HepG2 (cell line): ENCODE data around the gene AIMP2. TPM values are rescaled to one million over a fixed set of nuclear protein-coding genes. Genes with fewer than 3 reads are reported as not detected.
A peak's percentile ranks its signal among the peaks of the same experiment; 100 is the strongest.
"Not testable (repeated sequence)": the region's sequence is repeated elsewhere in the genome, so short reads cannot be mapped to it uniquely, and the experiment has no call there.

Experiments
- ATAC-seq: fragments of 200-7000 bp; cut with Tn5 transposase; 3 replicates; pipeline ENCODE4 v1.9.1; 2020; ENCODE audit warnings: mild to moderate bottlenecking, moderate library complexity
- BruUV-seq: library from RNA; stranded (reverse); fragments of 400-500 nt; replicated peaks from 2 replicates; lab custom pipeline; 2021; lab: Mats Ljungman, UMichigan
- CTCF ChIA-PET: fragments of 300-600 bp; formaldehyde crosslinking; extraction: SDS; loops from one replicate; lab custom pipeline; 2021; ENCODE audit warnings: low total read pairs, inconsistent platforms, low intra/inter-chr PET ratio; lab: Yijun Ruan, JAX
- POLR2A ChIA-PET: fragments of 350-600 bp; sonication (Branson Sonifier 250); formaldehyde crosslinking; loops from one replicate; lab custom pipeline; 2020; ENCODE audit warnings: antibody characterized with exemption, inconsistent platforms; lab: Yijun Ruan, JAX
- DNase-seq: peaks from one replicate; pipeline ENCODE4 v3.0.0-alpha.2; 2015; ENCODE audit warnings: low spot score
- FAIRE-seq: peaks from 3 replicates; lab custom pipeline; 2011; peaks lifted over from hg19 to GRCh38; lab: Jason Lieb, UNC
- H2AFZ ChIP-seq: one replicate; pipeline ENCODE4 v1.6.1; 2011; ENCODE audit warnings: low read length, inconsistent platforms
- H3K27ac ChIP-seq: fragments of 300-600 bp; 3 replicates; pipeline ENCODE4 v1.8.0; 2011; ENCODE audit warnings: mixed run types, mild to moderate bottlenecking, mixed read lengths, low read length, inconsistent platforms; ENCODE audit not compliant: insufficient read depth; ENCODE audit errors: extremely low read length
- H3K27me3 ChIP-seq, 2 experiments: fragments of 200-600 bp in 1 of 2; 2 replicates in 1 of 2; 3 replicates in 1 of 2; pipeline versions ENCODE4 v1.6.0 to v1.8.0; 2011; ENCODE audit warnings: low read length in 2 of 2, mild to moderate bottlenecking in 2 of 2, moderate library complexity in 2 of 2, inconsistent platforms in 1 of 2; ENCODE audit not compliant: insufficient read depth in 2 of 2, control insufficient read depth in 1 of 2
- H3K36me3 ChIP-seq, 2 experiments: fragments of 200-600 bp in 1 of 2; replicated peaks in 1 of 2; 2 replicates in 1 of 2; 3 replicates in 1 of 2; pipeline versions ENCODE4 v1.5.1 to v1.8.0; 2011; ENCODE audit warnings: low read length in 2 of 2, inconsistent platforms in 1 of 2; ENCODE audit not compliant: insufficient read depth in 2 of 2, control insufficient read depth in 1 of 2
- H3K4me1 ChIP-seq: 2 replicates; pipeline ENCODE4 v1.5.1; 2012; ENCODE audit warnings: low read length, inconsistent platforms; ENCODE audit not compliant: insufficient read depth
- H3K4me2 ChIP-seq: 2 replicates; pipeline ENCODE4 v1.6.0; 2011; ENCODE audit warnings: low read depth, low read length, inconsistent platforms
- H3K4me3 ChIP-seq, 3 experiments: fragments of 200-600 bp in 1 of 3; sonication (generic), shearing (Covaris generic) in 1 of 3; replicated peaks in 1 of 3; 2 replicates each; pipeline ENCODE4 v1.5.1; 2011 to 2016; ENCODE audit warnings: low read length in 3 of 3, inconsistent platforms in 2 of 3, low read depth in 2 of 3, mild to moderate bottlenecking in 2 of 3, control low read depth in 1 of 3, mixed read lengths in 1 of 3; ENCODE audit not compliant: insufficient read depth in 1 of 3
- H3K79me2 ChIP-seq: one replicate; pipeline ENCODE4 v1.6.1; 2011; ENCODE audit warnings: low read length, inconsistent platforms; ENCODE audit not compliant: insufficient read depth
- H3K9ac ChIP-seq: 2 replicates; pipeline ENCODE4 v1.6.0; 2011; ENCODE audit warnings: mild to moderate bottlenecking, low read depth, low read length, inconsistent platforms; ENCODE audit not compliant: insufficient read depth
- H3K9me3 ChIP-seq: 2 replicates; pipeline ENCODE4 v1.5.1; 2012; ENCODE audit warnings: mild to moderate bottlenecking, low read length
- H4K20me1 ChIP-seq: 2 replicates; pipeline ENCODE4 v1.6.0; 2011; ENCODE audit warnings: inconsistent platforms, mild to moderate bottlenecking, low read length, moderate library complexity; ENCODE audit not compliant: insufficient read depth
- FOSL2 ChIP-seq: sonication (generic); formaldehyde crosslinking; IDR thresholded peaks from 2 replicates; pipeline ENCODE4 v1.4.0; 2020; ENCODE audit warnings: missing genetic modification reagents
- WGBS: methylation state at CpG from one replicate; pipeline ENCODE4 v1.1.6; 2017; ENCODE audit warnings: low lambda C conversion rate; 5-methylcytosine and 5-hydroxymethylcytosine counted together
- in situ Hi-C: cut with HindIII; loops from 2 replicates; pipeline ENCODE4 v1.10.0; 2017; ENCODE audit warnings: low pct_unique_long_range_greater_than_20kb; ENCODE audit not compliant: extremely low pct_ligation_motif_present
- intact Hi-C: fragments of 100-400 bp; cut with micrococcal nuclease; formaldehyde crosslinking; loops from one replicate; pipeline ENCODE4 v1.10.0; 2022; ENCODE audit not compliant: unreplicated experiment
- polyA plus RNA-seq, 8 experiments: library from polyadenylated mRNA; depleted of rRNA in 3 of 8; stranded (reverse) in 7 of 8; unstranded in 1 of 8; fragments of >200 nt; fragmentation: Illumina TruSeq in 4 of 8; extraction: Trizol in 4 of 8; gene quantifications; 2 replicates each; pipeline versions ENCODE4 v1.2.1 to v1.2.3, GENCODE V29; 2011 to 2016; ENCODE audit warnings: low read depth in 4 of 8, missing spikeins in 1 of 8, mixed read lengths in 1 of 8; ENCODE audit not compliant: insufficient read depth in 1 of 8
- total RNA-seq, 5 experiments: library from RNA; depleted of rRNA; stranded (reverse); fragments of >200 nt; fragmentation: Illumina TruSeq; extraction: Trizol; gene quantifications; 2 replicates each; pipeline ENCODE4 v1.2.3, GENCODE V29; 2016; ENCODE audit warnings: low read depth in 1 of 5

Gene AIMP2
- total and polyA plus RNA-seq, 2 of the 13 experiments (the other 11 are each of a cell fraction or from before 2014, with no cell fraction given) = 38.2 to 84.9 TPM

GRCh38 chr7:5963810-5964209, 45.3 kb upstream of the AIMP2 start:
- H3K4me2 ChIP-seq, H2AFZ ChIP-seq, CTCF ChIA-PET, H3K4me1 ChIP-seq, DNase-seq, H3K4me3 ChIP-seq, BruUV-seq, intact Hi-C loops, H3K9ac ChIP-seq, in situ Hi-C loops, H3K9me3 ChIP-seq, H3K36me3 ChIP-seq, H3K27me3 ChIP-seq, H3K27ac ChIP-seq, POLR2A ChIA-PET, H4K20me1 ChIP-seq, H3K79me2 ChIP-seq: not testable (repeated sequence)
- WGBS = 3% methylated on average over 4 of the region's 7 CpGs
- peak; percentile 68 for FAIRE-seq
- TF ChIP-seq FOSL2 = peak; percentile 51; the same call in 1 of the 2 replicates
- ATAC-seq = peak; percentile 87

GRCh38 chr7:5970347-5970911, 38.6 kb upstream of the AIMP2 start, which contains the start of gene RSPH10B:
RSPH10B (minus strand) TSS chr7:5970689; CDS start chr7:5967116, 3,573 bp downstream.
- H3K4me2 ChIP-seq, H3K4me1 ChIP-seq, intact Hi-C loops, H3K27ac ChIP-seq, H2AFZ ChIP-seq, H4K20me1 ChIP-seq, H3K9me3 ChIP-seq, CTCF ChIA-PET, DNase-seq, H3K36me3 ChIP-seq, POLR2A ChIA-PET, H3K4me3 ChIP-seq, H3K79me2 ChIP-seq, in situ Hi-C loops, FAIRE-seq, H3K27me3 ChIP-seq, BruUV-seq, H3K9ac ChIP-seq: not testable (repeated sequence)
- WGBS = no CpG with 5 or more reads among the region's 43 CpGs
- ATAC-seq = peak; percentile 64

- H3K27me3 ChIP-seq, FAIRE-seq, H2AFZ ChIP-seq, in situ Hi-C loops, H3K9ac ChIP-seq, H3K4me1 ChIP-seq, BruUV-seq, H3K4me3 ChIP-seq, intact Hi-C loops, H3K36me3 ChIP-seq, DNase-seq, ATAC-seq, H4K20me1 ChIP-seq, H3K4me2 ChIP-seq, CTCF ChIA-PET, POLR2A ChIA-PET, H3K9me3 ChIP-seq, H3K79me2 ChIP-seq, H3K27ac ChIP-seq: not testable (repeated sequence)
- WGBS = no CpG with 5 or more reads among the region's 8 CpGs
These were observed 35.5 kb upstream of the AIMP2 start for GRCh38 chr7:5973580-5973979.

GRCh38 chr7:5979680-5980314, 29.3 kb upstream of the AIMP2 start:
- H3K27ac ChIP-seq, H3K4me1 ChIP-seq, H3K79me2 ChIP-seq, in situ Hi-C loops, H3K4me3 ChIP-seq, H3K36me3 ChIP-seq, H3K27me3 ChIP-seq, CTCF ChIA-PET, DNase-seq, intact Hi-C loops, H2AFZ ChIP-seq, H4K20me1 ChIP-seq, POLR2A ChIA-PET, H3K9ac ChIP-seq, H3K9me3 ChIP-seq, H3K4me2 ChIP-seq: not testable (repeated sequence)
- TSS peak; percentile 70 for BruUV-seq
- ATAC-seq (peak; percentile 91), FAIRE-seq (peak; percentile 97)
- 76% methylated on average over 2 of the region's 12 CpGs for WGBS
